ENCODE measurements around the gene VPREB3. TPM values are rescaled to one million over a fixed set of nuclear protein-coding genes. Genes with fewer than 3 reads are reported as not detected.
"Not testable (repeated sequence)": the region's sequence is repeated elsewhere in the genome, so short reads cannot be mapped to it uniquely, and the experiment has no call there.

VPREB3 gene
- total RNA-seq, 2 donors from 2014 or later: not detected

DNA sequence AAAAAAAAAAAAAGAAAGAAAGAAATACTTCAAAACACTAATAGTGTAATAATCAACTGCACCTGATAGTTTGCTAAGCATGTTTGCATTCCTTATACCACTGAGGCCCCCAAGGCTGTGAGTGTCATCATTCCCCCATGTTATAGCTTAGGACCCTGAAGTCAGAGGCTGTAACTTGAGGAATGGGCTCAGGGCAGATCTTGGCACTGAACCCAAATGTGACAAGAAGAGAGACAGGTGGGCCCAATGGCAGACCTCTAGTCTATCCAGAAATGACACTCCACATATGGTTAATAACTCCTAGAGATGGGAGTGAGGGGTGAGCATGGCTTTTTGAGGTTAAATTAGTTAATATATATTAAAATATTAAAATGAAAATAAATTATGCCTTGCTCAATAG is 16.5 kb downstream of the VPREB3 start:
- no peak overlapping the region for H3K27ac ChIP-seq
- peaks cover 0 to 7% of the 10 kb centered on the region in 2 donors for H3K4me1 ChIP-seq (ENCODE audit: control insufficient read depth in 1 of 2, low read depth in 2 of 2)
- ATAC-seq (ENCODE audit: insufficient number of reproducible peaks, low FRiP score, low read depth): no peak
- no peak overlapping the region for H3K4me3 ChIP-seq
- H3K36me3 ChIP-seq: no peaks in the 10 kb centered on the region
- no peak for DNase-seq (ENCODE audit: low spot score)
- no peaks in the 10 kb centered on the region for H3K9me3 ChIP-seq
- H3K27me3 ChIP-seq (replicated peaks; ENCODE audit: insufficient read depth): no peaks in the 10 kb centered on the region
- TF ChIP-seq, protein P1, sequence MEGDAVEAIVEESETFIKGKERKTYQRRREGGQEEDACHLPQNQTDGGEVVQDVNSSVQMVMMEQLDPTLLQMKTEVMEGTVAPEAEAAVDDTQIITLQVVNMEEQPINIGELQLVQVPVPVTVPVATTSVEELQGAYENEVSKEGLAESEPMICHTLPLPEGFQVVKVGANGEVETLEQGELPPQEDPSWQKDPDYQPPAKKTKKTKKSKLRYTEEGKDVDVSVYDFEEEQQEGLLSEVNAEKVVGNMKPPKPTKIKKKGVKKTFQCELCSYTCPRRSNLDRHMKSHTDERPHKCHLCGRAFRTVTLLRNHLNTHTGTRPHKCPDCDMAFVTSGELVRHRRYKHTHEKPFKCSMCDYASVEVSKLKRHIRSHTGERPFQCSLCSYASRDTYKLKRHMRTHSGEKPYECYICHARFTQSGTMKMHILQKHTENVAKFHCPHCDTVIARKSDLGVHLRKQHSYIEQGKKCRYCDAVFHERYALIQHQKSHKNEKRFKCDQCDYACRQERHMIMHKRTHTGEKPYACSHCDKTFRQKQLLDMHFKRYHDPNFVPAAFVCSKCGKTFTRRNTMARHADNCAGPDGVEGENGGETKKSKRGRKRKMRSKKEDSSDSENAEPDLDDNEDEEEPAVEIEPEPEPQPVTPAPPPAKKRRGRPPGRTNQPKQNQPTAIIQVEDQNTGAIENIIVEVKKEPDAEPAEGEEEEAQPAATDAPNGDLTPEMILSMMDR (IDR thresholded peaks at IDR 0.05): no peak

DNA sequence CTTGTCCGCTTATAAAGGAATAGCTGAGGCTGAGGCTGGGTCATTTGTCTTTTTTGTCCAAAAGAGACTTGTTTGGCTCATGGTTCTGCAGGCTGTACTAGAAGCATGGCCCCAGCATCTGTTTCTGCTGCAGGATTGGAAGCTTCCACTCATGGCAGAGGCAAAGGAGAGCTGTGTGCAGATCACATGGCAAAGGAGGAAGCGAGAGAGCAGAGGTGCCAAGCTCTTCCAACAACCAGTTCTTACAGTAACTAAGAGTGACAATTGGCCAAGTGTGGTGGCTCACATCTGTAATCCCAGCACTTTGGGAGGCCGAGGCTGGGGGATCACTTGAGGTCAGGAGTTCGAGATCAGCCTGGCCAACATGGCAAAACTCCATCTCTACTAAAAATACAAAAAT is 26.1 kb downstream of the VPREB3 start:
- H3K4me1 ChIP-seq (ENCODE audit: control insufficient read depth in 1 of 2, low read depth in 2 of 2); DNase-seq (ENCODE audit: low spot score); H3K4me3 ChIP-seq; H3K9me3 ChIP-seq; H3K27ac ChIP-seq; ATAC-seq (ENCODE audit: insufficient number of reproducible peaks, low FRiP score, low read depth); H3K27me3 ChIP-seq (replicated peaks; ENCODE audit: insufficient read depth); H3K36me3 ChIP-seq: not testable (repeated sequence)

DNA sequence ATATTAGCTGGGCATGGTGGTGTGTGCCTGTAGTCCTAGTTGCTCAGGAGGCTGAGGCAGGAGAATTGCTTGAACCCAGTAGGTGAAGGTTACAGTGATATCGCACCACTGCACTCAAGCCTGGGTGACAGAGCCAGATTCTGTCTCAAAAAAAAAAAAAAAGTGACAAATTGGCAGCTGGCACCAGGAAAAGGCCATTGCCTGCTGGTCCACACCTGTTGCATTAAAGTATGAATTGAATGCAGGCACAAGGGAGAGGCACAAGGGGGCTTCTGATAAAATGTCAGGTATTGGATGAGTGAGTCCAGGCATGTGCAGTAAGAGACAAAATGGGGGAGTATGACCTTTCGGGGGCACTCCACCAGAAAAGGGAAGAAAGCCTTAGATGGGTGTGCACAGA is 31.5 kb downstream of the VPREB3 start:
- no peak for DNase-seq (ENCODE audit: low spot score)
- H3K4me3 ChIP-seq: no peak overlapping the region
- no peaks in the 10 kb centered on the region for H3K36me3 ChIP-seq
- ATAC-seq (ENCODE audit: insufficient number of reproducible peaks, low FRiP score, low read depth): no peak
- no peaks in the 10 kb centered on the region for H3K27me3 ChIP-seq (replicated peaks; ENCODE audit: insufficient read depth)
- H3K9me3 ChIP-seq: no peaks in the 10 kb centered on the region
- TF ChIP-seq, protein P1 (IDR thresholded peaks at IDR 0.05): no peak
- no peak overlapping the region for H3K27ac ChIP-seq
- no peaks in the 10 kb centered on the region for H3K4me1 ChIP-seq (ENCODE audit: control insufficient read depth in 1 of 2, low read depth in 2 of 2)

GRCh38 chr22:23722160-23722559 is 32.1 kb downstream of the VPREB3 start:
- no peaks in the 10 kb centered on the region for H3K36me3 ChIP-seq
- H3K27ac ChIP-seq: no peak overlapping the region
- no peaks in the 10 kb centered on the region for H3K9me3 ChIP-seq
- no peak overlapping the region for H3K4me3 ChIP-seq
- no peak for DNase-seq (ENCODE audit: low spot score)
- no peaks in the 10 kb centered on the region for H3K4me1 ChIP-seq (ENCODE audit: control insufficient read depth in 1 of 2, low read depth in 2 of 2)
- TF ChIP-seq, protein P1 (IDR thresholded peaks at IDR 0.05): no peak
- no peaks in the 10 kb centered on the region for H3K27me3 ChIP-seq (replicated peaks; ENCODE audit: insufficient read depth)
- no peak for ATAC-seq (ENCODE audit: insufficient number of reproducible peaks, low FRiP score, low read depth)

- H3K4me3 ChIP-seq: no peak overlapping the region
- H3K27ac ChIP-seq: no peak overlapping the region
- H3K27me3 ChIP-seq (replicated peaks; ENCODE audit: insufficient read depth): no peaks in the 10 kb centered on the region
- no peak for ATAC-seq (ENCODE audit: insufficient number of reproducible peaks, low FRiP score, low read depth)
- no peaks in the 10 kb centered on the region for H3K36me3 ChIP-seq
- DNase-seq (ENCODE audit: low spot score): no peak
- no peaks in the 10 kb centered on the region for H3K9me3 ChIP-seq
- TF ChIP-seq, protein P1 (IDR thresholded peaks at IDR 0.05): no peak
- peaks cover 6 to 9% of the 10 kb centered on the region in 2 donors for H3K4me1 ChIP-seq (ENCODE audit: control insufficient read depth in 1 of 2, low read depth in 2 of 2)
Observed at GRCh38 chr22:23720855-23721254, 33.4 kb downstream of the VPREB3 start.
